ENCODE measurements around the gene TMLHE.
A peak's percentile ranks its signal among the peaks of the same experiment; 100 is the strongest.
"Not testable (repeated sequence)": the region's sequence is repeated elsewhere in the genome, so short reads cannot be mapped to it uniquely, and the experiment has no call there.

The TMLHE gene, protein sequence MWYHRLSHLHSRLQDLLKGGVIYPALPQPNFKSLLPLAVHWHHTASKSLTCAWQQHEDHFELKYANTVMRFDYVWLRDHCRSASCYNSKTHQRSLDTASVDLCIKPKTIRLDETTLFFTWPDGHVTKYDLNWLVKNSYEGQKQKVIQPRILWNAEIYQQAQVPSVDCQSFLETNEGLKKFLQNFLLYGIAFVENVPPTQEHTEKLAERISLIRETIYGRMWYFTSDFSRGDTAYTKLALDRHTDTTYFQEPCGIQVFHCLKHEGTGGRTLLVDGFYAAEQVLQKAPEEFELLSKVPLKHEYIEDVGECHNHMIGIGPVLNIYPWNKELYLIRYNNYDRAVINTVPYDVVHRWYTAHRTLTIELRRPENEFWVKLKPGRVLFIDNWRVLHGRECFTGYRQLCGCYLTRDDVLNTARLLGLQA

DNA sequence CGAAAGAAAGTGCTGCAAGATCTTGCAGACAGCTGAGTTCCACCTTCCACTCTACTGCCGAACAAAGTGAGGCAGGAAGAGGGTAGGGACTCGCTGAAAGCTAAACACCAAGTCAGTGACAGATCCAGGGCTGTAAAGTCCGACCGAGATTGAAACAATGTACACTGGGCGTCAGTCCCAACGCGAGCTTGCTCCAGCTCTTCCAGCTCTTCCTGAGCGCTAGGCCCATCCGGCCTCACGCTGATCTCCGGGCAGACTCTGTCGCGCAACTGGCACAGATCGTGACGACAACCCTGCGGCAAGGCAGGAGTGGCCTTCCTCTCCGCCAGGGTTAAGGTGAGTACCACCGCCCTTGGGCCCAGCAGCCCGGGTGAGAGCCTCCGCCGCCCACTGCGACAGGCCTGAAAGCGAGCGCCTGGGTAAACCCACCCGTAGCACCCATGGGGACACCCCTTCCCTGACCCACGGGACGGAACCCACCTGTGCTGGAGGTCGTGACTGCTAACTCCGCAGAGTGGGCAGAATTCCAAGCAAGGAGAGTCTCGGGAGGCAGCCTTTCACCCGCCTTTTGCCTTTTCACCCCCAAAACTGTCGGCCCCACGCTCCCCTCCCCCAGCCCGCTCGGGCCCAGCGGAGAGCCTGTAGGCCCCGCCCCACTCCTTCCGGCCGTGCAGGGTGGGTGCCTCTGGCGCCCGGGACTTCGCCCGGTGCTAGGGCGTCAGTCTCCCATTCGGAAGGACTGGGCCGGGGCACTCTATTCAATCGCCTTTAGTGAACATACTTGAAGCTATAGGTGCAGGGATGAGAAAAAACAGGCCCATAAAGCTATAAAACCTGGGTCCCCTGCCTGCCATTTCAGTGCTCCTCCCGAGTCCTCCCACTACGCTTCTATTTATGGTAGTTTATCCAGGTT, at the start of gene TMLHE, which contains the start of gene SPRY3:
TMLHE (minus strand) TSS at position 641 of the 913 bp plus-strand sequence. CDS start 67,676 bp downstream, outside the sequence.
SPRY3 (plus strand) TSS at position 275 of the 913 bp plus-strand sequence.
- DNase-seq: peak; percentile 66 to 91

DNA sequence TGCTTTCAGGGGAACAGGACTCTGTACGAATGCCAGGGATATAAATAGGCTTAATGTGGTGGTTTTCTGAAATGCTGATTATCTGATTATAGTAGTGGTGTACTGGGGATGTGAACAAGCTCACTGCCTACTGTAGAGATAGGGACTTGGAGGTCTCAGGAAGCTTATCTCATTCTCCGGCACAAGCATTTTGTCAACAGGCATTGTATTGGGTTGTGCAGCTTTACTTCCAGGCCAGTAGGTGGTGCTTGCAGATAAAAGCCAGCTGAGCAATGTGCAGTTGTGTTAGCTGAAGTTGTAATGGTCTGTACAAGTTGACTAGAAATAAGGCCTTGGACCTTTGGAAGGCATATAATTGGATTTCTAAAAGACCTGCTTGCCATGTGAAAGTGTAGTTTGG, 49.5 kb upstream of the TMLHE start:
- peak in 1 of 2 experiments; percentile 22 for DNase-seq

DNA sequence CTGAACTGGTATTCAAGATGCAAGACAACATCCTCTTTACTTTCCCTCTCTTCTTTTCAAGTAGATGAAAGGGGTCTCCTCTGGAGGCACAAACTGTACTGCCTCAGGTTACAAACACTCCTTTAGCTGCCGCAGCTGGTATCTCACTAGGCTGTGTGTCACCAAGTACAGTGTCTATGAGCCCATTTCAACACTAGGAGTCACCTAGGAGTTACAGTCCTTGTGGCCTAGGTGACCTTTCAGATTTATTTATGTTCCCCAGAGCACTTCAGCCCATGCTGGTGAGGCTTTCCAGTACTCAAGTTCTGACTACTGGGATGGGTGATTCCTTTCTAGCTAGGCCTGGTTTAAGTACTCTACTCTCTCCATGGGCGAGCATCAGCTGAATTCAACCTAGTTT, 32.4 kb upstream of the TMLHE start:
- DNase-seq: peak in 1 of 2 experiments; percentile 15

DNA sequence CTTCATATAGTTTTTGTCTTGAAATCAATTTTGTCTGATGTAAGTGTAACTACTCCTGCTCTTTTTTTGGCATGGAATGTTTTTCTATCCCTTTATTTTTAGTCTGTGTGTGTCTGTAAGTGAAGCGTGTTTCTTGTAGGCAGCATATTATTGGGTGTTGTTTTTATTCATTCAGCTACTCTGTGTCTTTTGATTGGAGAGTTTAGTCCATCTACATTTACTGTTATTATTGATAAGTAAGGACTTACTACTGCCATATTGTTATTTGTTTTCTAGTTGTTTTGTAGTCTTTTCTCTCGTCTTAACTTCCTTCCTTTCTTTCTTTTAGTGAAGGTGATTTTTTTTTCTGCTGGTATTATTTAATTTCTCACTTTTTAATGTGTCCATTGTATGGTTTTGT, 30.5 kb upstream of the TMLHE start:
- DNase-seq: no peak

DNA sequence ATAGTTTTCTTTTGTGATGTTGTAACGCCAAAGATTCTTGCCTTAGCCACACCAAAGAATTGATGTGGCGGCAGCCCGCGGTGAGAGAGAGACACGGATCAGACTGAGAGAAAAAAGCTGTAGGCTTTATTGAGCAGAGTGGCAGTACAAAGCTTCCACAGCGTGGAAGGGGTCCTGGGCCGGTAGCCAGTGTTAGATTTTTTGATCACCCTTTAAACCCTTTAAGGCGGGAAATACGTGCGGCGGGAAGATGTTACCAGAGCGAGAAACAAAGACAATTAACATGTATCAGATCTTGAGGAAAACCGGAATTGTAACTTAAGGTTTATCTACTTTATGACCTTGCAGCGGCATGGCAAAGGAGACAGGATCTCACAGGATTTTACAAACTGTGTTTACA, 28.6 kb upstream of the TMLHE start:
- not testable (repeated sequence) for DNase-seq

DNA sequence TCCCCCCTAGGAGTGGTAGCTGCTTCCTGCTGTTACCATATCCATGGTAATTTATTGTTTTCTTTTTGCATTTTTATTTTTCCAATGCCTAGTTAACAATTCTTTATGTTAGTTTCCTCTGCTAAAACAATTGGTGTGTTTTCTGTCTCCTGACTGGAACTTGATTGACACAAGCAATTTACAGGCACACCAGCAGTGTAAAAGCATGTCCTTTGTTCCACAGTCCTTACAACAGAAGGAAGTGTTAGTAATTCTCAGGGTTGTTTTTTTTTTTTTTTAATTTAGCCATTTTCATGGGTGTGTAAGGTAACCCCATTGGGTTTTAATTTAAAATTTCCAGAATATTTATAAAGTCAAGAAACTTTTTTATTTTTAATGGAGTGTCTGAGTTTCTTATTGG, 25.0 kb upstream of the TMLHE start:
- DNase-seq: no peak

DNA sequence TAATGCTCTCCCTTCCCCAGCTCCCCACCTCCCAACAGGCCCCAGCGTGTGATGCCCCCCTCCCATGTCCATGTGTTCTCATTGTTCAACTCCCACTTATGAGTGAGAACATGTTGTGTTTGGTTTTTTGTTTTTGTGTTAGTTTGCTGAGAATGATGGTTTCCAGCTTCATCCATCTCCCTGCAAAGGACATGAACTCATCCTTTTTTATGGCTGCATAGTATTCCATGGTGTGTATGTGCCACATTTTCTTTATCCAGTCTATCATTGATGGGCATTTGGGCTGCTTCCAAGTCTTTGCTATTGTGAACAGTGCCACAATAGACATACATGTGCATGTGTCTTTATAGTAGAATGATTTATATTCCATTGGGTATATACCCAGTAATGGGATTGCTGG, 22.3 kb upstream of the TMLHE start:
- not testable (repeated sequence) for DNase-seq

DNA sequence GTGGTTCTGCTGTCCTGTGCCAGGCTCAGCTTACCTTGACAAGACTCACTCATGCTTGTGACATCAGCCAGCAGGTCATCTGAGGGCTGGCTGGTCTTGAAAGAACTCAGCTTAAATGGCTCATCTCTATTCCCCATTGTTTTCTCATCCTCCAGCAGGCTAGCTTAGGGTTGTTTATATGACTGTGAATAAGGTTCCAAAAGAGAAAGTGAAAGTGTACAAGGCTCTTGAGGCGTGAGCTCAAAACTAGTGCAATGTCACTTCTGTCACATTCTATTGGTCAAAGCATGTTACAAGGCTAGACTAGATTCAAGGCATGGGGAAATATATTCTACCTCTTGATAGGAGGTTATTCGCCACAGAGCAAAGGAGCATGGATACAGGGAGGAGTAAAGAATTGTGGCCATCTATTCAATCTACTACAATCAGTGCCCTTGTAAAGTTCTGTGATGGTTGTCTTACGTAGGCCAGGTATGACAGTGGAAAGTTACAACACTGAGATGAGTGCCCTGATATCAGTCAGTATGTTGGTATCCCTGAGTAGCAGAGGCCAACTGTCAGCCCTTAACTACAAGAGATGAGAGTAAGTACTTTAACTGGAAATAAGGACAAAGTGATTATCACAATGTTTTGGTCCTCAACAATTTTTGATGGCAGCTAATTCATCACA, 19.8 kb upstream of the TMLHE start:
- no peak for DNase-seq

DNA sequence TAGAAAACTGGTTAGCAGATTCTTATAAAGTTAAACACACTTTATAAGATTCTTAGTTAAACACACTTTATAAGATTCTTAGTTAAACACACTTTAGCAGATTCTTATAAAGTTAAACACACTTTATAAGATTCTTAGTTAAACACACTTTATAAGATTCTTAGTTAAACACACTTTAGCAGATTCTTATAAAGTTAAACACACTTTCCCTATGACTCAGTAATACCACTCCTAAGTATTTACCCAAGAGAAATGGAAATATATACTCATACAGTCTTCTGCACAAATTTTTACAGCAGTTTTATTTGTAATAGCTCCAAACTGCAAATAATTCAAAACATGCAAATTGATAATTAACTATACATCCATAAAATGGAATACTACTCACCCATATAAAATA, 7.4 kb upstream of the TMLHE start:
- DNase-seq: not testable (repeated sequence)

DNA sequence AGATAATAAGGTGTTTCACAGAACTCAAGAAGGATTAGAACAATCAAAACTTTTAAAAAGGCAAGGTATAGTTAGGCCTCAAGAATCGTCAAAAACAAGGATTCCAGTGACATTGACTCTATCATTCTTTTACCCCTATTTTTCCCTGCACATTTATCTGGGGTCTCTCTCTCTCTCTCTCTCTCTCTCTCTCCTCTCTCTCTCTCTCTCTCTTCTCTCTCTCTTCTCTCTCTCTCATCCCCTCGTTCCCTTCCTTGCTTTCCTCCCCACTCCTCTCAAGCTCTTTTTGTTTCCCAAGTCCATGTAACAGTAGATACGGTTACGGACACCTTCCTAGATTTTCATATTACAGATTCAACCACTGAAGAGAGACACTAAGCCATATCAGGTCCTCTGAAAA, 3.2 kb upstream of the TMLHE start:
- DNase-seq: no peak

DNA sequence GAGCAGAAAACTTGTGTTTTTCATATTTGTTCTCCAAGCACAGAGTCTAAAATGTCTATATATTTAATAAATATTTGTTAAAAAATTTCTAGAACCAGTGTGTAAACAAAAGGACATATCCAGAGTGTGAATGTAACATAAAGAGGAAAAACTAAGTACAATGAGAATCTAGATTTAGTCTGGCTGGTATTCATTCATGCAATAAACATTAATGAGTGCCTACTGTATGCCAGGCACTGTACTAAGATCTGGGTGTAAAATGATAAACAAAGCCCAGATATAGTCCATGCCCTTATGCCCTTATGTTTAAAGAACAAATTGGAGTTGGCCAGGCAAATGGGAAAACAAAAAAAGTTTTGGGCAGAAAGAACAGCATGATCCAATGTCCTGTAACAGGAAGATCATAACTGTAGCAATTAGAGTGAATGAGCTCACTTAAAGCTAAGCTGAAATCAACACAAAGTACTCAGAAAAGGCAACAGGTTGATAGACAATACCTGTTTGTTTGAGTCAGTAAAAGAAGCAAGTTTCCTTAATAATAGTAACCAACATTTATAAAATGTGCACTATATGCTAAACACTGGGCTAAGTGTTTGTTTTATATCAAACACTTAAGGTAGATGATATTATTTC, 1.3 kb upstream of the TMLHE start:
- DNase-seq: no peak

DNA sequence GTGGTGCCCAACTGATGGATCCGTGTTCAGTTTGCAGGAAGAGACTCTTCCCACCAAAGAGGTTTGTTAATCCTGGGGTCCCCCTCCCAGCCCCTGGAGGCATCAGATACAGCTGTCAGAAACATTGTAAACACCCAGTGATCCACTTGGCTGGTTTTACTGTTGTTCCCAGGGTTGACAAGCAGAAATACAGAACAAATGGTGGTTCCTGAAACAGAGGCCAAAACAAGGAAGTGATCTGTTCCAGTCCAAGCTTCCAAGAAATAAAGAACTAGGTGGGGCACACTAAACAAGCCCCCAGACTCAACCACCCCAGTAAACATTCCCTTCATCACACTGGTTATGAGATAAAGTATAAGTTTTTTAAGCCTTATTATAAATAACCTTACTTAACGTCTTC, 1.4 kb downstream of the TMLHE start:
- peak; percentile 5 to 10 for DNase-seq

DNA sequence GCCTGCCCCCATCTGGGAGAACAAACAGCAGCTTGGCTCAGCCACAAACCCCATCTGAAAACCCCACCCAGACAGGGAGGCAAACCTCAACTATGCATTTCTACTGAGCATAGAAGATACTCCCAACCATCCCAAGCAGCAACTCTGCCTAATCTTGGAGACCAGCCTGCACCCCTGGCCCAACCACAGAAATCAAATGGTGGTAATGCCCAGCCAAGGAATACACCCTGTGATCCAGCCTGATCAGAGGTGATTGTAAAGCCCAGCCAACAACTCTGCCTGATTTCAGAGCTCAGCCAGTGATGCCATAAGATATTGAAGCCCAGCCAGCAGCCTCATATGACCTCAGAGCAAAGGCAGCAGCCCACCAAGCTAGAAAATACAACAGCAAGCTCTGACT, 19.8 kb downstream of the TMLHE start:
- no peak for DNase-seq

DNA sequence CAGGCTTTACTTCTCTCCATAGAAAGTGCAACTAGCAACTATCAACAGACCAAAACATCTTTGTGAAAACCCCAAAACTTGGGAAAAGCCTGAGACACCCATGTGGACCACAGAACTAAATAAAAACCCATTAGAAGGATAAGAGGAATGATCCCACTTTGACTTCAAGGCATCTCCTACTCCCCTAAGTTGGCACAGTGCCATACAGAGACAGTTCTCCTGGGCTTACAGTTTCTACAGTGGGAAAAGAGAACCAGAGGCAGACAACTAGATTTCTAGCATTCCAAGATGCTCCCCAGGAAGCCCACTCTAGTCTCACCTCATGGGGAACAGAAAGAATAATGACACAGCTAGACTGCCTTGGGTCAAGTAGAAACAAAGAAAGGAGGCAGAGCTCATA, 20.4 kb downstream of the TMLHE start:
- DNase-seq: no peak

DNA sequence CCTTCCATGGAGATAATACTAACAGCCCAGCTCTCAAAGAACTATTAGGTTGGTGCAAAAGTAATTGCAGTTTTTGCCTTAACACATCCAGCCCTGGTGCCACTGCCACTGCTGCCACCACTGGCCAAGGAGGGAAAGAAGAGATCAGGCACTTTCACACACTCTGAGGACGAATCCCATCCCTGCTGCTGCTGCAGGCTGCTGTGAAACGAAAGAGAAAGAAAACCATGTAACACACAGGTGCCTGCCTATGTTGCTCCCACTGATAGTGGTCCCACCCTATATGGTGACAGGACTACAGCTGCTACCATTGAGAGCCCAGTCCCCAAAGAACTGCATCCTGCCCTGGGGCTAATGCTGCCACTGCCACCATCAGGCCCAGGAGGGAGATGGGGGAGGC, 35.1 kb downstream of the TMLHE start:
- DNase-seq: no peak

DNA sequence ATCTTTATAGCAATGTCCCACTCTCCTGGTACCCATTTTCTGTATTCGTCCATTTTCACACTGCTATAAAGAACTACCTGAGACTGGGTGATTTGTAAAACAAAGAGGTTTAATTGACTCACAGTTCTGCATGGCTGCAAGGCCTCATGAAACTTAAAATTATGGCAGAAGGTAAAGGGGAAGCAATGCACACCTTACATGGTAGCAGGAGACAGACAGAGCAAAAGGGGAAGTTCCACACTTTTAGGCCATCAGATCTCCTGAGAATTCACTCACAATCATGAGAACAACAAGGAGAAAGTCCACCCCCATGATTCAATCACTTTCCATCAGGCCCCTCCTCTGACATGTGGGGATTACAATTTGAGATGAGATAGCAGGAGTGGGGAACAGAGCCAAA, 49.7 kb downstream of the TMLHE start:
- DNase-seq: no peak

DNA sequence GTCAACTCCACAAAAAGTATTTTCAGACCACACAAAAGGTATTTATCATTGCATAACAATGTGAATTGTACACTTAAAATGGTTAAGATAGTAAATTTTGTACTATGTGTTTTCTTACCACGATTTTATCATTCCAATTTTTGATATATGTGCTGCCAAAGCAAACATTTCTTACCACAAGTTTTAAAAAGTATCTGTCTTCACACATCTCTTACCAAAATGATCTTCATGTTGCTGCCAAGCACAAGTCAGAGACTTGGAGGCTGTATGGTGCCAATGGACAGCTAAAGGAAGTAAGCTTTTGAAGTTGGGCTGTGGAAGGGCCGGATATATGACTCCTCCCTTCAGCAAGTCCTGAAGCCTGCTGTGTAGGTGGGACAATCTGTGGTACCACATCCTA, 67.9 kb downstream of the TMLHE start:
- no peak for DNase-seq

DNA sequence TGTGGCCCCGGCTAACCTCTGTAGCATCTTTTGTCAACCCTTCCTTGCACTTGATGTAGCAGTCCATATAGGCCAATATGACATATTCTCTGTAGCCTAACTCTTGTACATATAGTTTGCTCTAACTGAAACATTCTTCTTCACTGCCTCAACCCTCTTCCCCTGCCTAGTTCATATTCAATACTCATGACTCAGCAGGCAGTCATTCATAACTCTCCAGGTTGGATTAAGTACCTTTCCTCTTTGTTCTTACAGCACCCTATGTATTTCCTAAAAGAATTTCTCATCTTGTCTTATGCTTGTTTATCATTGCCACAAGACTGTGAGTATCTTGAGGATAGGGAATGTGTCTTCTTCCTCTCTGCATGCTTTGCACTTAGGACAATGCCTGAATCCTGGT, 76.9 kb downstream of the TMLHE start:
- DNase-seq: no peak

DNA sequence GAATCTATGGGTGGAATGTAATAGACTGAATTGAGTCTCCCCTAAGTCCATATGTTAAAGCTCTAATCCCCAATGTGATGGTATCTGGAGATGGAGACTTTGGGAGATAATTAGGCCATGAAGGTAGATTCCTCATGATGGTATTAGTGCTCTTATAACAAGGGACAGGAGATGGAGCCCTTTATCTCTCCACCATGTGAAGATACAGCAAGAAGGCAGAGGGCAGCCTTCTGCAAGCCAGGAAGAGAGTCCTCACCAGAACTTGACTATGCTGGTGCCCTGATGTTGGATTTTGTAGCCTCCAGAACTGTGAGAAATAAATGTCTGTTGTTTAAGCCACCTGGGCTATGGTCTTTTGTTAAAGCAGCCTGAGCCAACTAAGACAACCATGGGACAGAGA, 78.0 kb downstream of the TMLHE start:
- peak in 1 of 2 experiments; percentile 12 for DNase-seq

DNA sequence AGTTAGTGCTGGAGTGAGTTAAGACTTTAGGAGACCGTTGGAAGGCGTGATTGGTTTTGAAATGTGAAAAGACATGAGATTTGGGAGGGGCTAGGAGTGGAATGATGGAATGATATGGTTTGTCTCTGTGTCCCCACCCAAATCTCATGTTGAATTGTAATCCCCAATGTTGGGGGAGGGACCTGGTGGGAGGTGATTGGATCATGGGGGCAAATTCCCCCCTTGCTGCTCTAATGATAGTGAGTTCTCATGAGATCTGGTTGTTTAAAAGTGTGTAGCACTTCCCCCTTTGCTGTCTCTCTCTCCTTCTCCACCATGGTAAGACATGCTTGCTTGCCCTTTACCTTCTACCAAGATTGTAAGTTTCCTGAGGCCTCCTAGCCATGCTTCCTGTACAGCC, 85.7 kb downstream of the TMLHE start:
- not testable (repeated sequence) for DNase-seq

DNA sequence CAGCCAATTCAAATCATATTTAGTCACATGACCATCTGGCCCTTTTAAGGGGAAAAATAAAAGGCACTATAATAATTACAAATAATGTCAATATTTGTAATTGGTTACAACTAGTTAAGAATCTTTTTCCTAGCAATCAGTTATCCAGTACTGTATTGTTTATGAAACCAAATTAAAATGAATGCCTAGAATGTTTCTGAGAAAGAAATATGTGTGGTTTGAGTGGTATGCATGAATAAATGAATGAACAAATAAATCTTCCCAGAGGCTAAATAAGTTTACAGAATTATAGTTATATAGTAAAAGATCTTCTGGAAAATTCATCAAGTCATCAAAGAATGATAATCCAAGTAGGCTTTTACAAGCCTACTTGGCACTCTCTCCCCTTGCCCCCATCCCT, 98.5 kb downstream of the TMLHE start:
- no peak for DNase-seq

DNA sequence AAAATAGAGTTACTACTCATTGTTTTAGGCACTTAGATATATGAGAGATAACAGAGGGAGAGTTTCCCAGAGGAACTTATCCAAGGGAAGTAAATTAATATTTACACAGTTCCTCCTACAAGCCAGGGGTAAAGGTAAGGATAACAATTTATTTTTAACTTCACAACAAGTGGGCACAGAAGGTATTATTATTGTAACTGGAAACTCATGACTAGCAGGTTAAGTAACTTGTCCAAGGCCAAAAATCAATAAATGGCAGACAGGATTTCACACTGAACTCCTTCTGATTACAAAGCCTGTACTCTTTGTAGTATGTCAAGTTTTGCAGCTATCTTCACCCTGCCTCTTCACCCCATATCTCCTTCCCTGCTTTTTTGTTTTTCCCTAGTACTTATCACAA, 107.5 kb downstream of the TMLHE start:
- no peak for DNase-seq

DNA sequence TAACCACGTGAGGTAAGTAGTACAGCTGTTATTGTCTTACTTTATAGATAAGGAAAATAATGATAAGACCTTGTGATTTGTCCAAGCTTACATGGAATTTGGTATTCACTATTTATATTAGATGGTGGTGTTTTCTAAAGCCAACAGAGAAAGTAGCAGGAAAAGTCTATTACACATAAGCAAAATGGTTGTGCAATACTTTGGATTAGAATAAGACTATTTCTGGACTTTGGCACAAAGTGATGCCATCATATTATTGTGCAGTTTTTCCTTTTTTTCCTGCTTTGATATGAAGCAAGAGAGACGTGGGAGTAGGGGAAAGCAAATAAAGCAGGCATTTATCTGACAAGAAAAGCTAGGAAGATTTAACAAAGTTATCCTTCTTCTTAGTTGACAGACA, 117.6 kb downstream of the TMLHE start:
- DNase-seq: not testable (repeated sequence)
